Neuronal stem cell (in vitro differentiated cells): ENCODE data around the gene PRR14.
"Not testable (repeated sequence)": the region's sequence is repeated elsewhere in the genome, so short reads cannot be mapped to it uniquely, and the experiment has no call there.

ENCODE experiments used
- DNase-seq: peaks from one replicate; pipeline ENCODE4 v3.0.0-alpha.2; 2013; ENCODE audit warnings: low spot score
- H2AFZ ChIP-seq: one replicate; pipeline ENCODE4 v1.6.1; 2013; ENCODE audit warnings: mild to moderate bottlenecking, low read length, inconsistent platforms
- H2AK5ac ChIP-seq: 2 replicates; pipeline ENCODE4 v1.6.1; 2013; ENCODE audit warnings: low read depth, mild to moderate bottlenecking, inconsistent platforms, low read length, moderate library complexity, mixed read lengths
- H2BK120ac ChIP-seq: 2 replicates; pipeline ENCODE4 v1.6.1; 2013; ENCODE audit warnings: low read depth, mild to moderate bottlenecking, inconsistent platforms, low read length, moderate library complexity, mixed read lengths
- H2BK12ac ChIP-seq: one replicate; pipeline ENCODE4 v1.6.1; 2013; ENCODE audit warnings: low read length, inconsistent platforms
- H2BK15ac ChIP-seq: 2 replicates; pipeline ENCODE4 v1.6.1; 2013; ENCODE audit warnings: mild to moderate bottlenecking, low read length, inconsistent platforms, mixed read lengths
- H2BK5ac ChIP-seq: one replicate; pipeline ENCODE4 v1.6.1; 2013; ENCODE audit warnings: inconsistent platforms, mild to moderate bottlenecking, low read length, moderate library complexity
- H3K14ac ChIP-seq: one replicate; pipeline ENCODE4 v1.6.1; 2013; ENCODE audit warnings: low read length, inconsistent platforms
- H3K18ac ChIP-seq: 2 replicates; pipeline ENCODE4 v1.6.1; 2013; ENCODE audit warnings: low read length, inconsistent platforms
- H3K23ac ChIP-seq: 2 replicates; pipeline ENCODE4 v1.6.1; 2013; ENCODE audit warnings: low read depth, mild to moderate bottlenecking, mixed read lengths, low read length, inconsistent platforms; ENCODE audit not compliant: poor library complexity
- H3K27ac ChIP-seq: replicated peaks from 3 replicates; pipeline ENCODE4 v1.5.1; 2013; ENCODE audit warnings: low read length, inconsistent platforms
- H3K27me3 ChIP-seq, 3 experiments: 2 replicates each; pipeline ENCODE4 v1.6.1; 2013; ENCODE audit warnings: low read length in 3 of 3, mild to moderate bottlenecking in 2 of 3, inconsistent platforms in 1 of 3, low read depth in 1 of 3, mixed read lengths in 1 of 3, moderate library complexity in 1 of 3; ENCODE audit not compliant: control insufficient read depth in 3 of 3, insufficient read depth in 3 of 3
- H3K36me3 ChIP-seq, 2 donors: replicated peaks in 1 of 2; 2 replicates each; pipeline ENCODE4 v1.6.1; 2013; ENCODE audit warnings: low read length in 2 of 2; ENCODE audit not compliant: control insufficient read depth in 2 of 2, insufficient read depth in 2 of 2
- H3K4ac ChIP-seq: 2 replicates; pipeline ENCODE4 v1.6.1; 2013; ENCODE audit warnings: inconsistent platforms, mild to moderate bottlenecking, low read length, moderate library complexity
- H3K4me1 ChIP-seq, 2 donors: 1 replicate in 1 of 2; 2 replicates in 1 of 2; pipeline ENCODE4 v1.6.1; 2013; ENCODE audit warnings: low read length in 2 of 2, low read depth in 1 of 2; ENCODE audit not compliant: control insufficient read depth in 2 of 2, insufficient read depth in 1 of 2
- H3K4me2 ChIP-seq: one replicate; pipeline ENCODE4 v1.6.1; 2013; ENCODE audit warnings: mild to moderate bottlenecking, low read length, inconsistent platforms; ENCODE audit not compliant: insufficient read depth, poor library complexity, severe bottlenecking
- H3K4me3 ChIP-seq, 2 donors: 2 replicates each; pipeline ENCODE4 v1.5.1; 2013; ENCODE audit warnings: low read length in 2 of 2, mild to moderate bottlenecking in 2 of 2, inconsistent platforms in 1 of 2, moderate library complexity in 1 of 2
- H3K79me1 ChIP-seq: one replicate; pipeline ENCODE4 v1.6.1; 2013; ENCODE audit warnings: low read depth, mild to moderate bottlenecking, inconsistent platforms, low read length, moderate library complexity
- H3K9ac ChIP-seq: one replicate; pipeline ENCODE4 v1.6.1; 2013; ENCODE audit warnings: mild to moderate bottlenecking, low read depth, low read length, inconsistent platforms; ENCODE audit not compliant: poor library complexity
- H3K9me3 ChIP-seq, 2 donors: replicated peaks in 1 of 2; 2 replicates each; pipeline versions ENCODE3 to v1.6.1; 2013; ENCODE audit warnings: low read length in 2 of 2, mild to moderate bottlenecking in 2 of 2, inconsistent platforms in 1 of 2, low read depth in 1 of 2, mixed read lengths in 1 of 2, moderate library complexity in 1 of 2; ENCODE audit not compliant: control insufficient read depth in 2 of 2, insufficient read depth in 1 of 2
- H4K8ac ChIP-seq: one replicate; pipeline ENCODE4 v1.6.1; 2013; ENCODE audit warnings: low read depth, mild to moderate bottlenecking, inconsistent platforms, low read length, moderate library complexity
- H4K91ac ChIP-seq: one replicate; pipeline ENCODE4 v1.6.1; 2013; ENCODE audit warnings: low read length, low read depth, mild to moderate bottlenecking, inconsistent platforms; ENCODE audit not compliant: poor library complexity
- WGBS, 2 donors: extraction: QIAGEN DNeasy Blood & Tissue Kit; methylation state at CpG; one replicate each; pipeline ENCODE4 v1.1.7; 2013; ENCODE audit warnings: missing lambda C conversion rate in 2 of 2, mixed read lengths in 1 of 2; ENCODE audit not compliant: insufficient read length in 2 of 2, insufficient replicate concordance in 1 of 2; ENCODE audit errors: extremely low coverage in 2 of 2; 5-methylcytosine and 5-hydroxymethylcytosine counted together

The PRR14 gene

GRCh38 chr16:30694926-30695693 lies 44.4 kb downstream of the PRR14 start:
- Histone ChIP-seq H2BK5ac (no peak overlapping the region), H2BK15ac (no peak overlapping the region), H2AFZ (no peak overlapping the region), H3K27me3 (peaks cover 0 to 3% (median 0%) of the 10 kb centered on the region in 3 experiments), H4K8ac (no peak overlapping the region), H3K9me3 (no peaks in the 10 kb centered on the region), H3K4ac (no peak overlapping the region), H2AK5ac (no peak overlapping the region), H3K4me3 (no peak overlapping the region), H3K4me1 (peaks cover 5 to 8% of the 10 kb centered on the region in 2 donors), H3K23ac (no peak overlapping the region), H3K27ac (no peak overlapping the region), H2BK12ac (no peak overlapping the region), H3K9ac (no peak overlapping the region), H4K91ac (no peak overlapping the region), H3K4me2 (no peak overlapping the region), H2BK120ac (no peak overlapping the region), H3K18ac (no peak overlapping the region), H3K36me3 (peaks cover 3 to 9% of the 10 kb centered on the region in 2 donors), H3K79me1 (peaks cover 3% of the 10 kb centered on the region), H3K14ac (peak overlapping the region; percentile 91)
- DNase-seq: no peak
- no CpG with 5 or more reads among the region's 11 CpGs for WGBS, 2 donors

GRCh38 chr16:30696646-30697045 lies 45.9 kb downstream of the PRR14 start:
- not testable (repeated sequence) for H3K23ac ChIP-seq, H2AFZ ChIP-seq, H2AK5ac ChIP-seq, H3K4me1 ChIP-seq, DNase-seq, H4K91ac ChIP-seq, H3K18ac ChIP-seq, H2BK12ac ChIP-seq, H3K4me2 ChIP-seq, H3K79me1 ChIP-seq, H3K4ac ChIP-seq, H3K9me3 ChIP-seq, H3K27me3 ChIP-seq, H3K4me3 ChIP-seq, H2BK15ac ChIP-seq, H4K8ac ChIP-seq, H2BK5ac ChIP-seq, H3K14ac ChIP-seq, H3K27ac ChIP-seq, H3K9ac ChIP-seq, H2BK120ac ChIP-seq
- WGBS, 2 donors: no CpG with 5 or more reads among the region's 3 CpGs
- H3K36me3 ChIP-seq: peaks cover 16 to 24% of the 10 kb centered on the region in 2 donors

- Histone ChIP-seq H4K8ac (no peak overlapping the region), H4K91ac (no peak overlapping the region), H2AK5ac (no peak overlapping the region), H3K18ac (peak overlapping the region; percentile 58), H3K4ac (no peak overlapping the region), H2BK120ac (no peak overlapping the region), H3K79me1 (peaks cover 6% of the 10 kb centered on the region), H2BK15ac (no peak overlapping the region), H3K4me2 (peak overlapping the region; percentile 78), H3K14ac (no peak overlapping the region), H3K9ac (peak overlapping the region; percentile 100), H3K23ac (peak overlapping the region; percentile 100), H3K27ac (peak overlapping the region; percentile 100), H3K4me3 (peak overlapping the region; percentile 96 to 98), H3K4me1 (peaks cover 5 to 8% of the 10 kb centered on the region in 2 donors), H3K27me3 (no peaks in the 10 kb centered on the region), H2BK5ac (peak overlapping the region; percentile 99), H2BK12ac (no peak overlapping the region), H3K9me3 (no peaks in the 10 kb centered on the region), H2AFZ (peak overlapping the region; percentile 94), H3K36me3 (peaks cover 17 to 31% of the 10 kb centered on the region in 2 donors)
- no peak for DNase-seq
- no CpG with 5 or more reads among the region's 26 CpGs for WGBS, 2 donors
These were observed 46.7 kb downstream of the PRR14 start for GRCh38 chr16:30697264-30698138.
